Neutrophil (primary cell): ENCODE measurements around the gene ALG12.
A peak's percentile ranks its signal among the peaks of the same experiment; 100 is the strongest.

Experiments used
- H3K27ac ChIP-seq: fragments of 200-600 bp; sonication (generic); 2 replicates; pipeline ENCODE4 v1.5.1; 2016; ENCODE audit warnings: mild to moderate bottlenecking, moderate library complexity
- H3K27me3 ChIP-seq: fragments of 200-600 bp; sonication (generic); 2 replicates; pipeline ENCODE4 v1.6.0; 2016; ENCODE audit warnings: mild to moderate bottlenecking
- H3K36me3 ChIP-seq: fragments of 200-600 bp; sonication (generic); 2 replicates; pipeline ENCODE4 v1.5.1; 2017
- H3K4me1 ChIP-seq, 2 experiments: fragments of 200-600 bp in 1 of 2; sonication (generic) in 1 of 2; 1 replicate in 1 of 2; 2 replicates in 1 of 2; pipeline versions ENCODE4 v1.5.1 to v1.6.1; 2013 to 2016; ENCODE audit warnings: low read depth in 1 of 2, low read length in 1 of 2, mild to moderate bottlenecking in 1 of 2, moderate library complexity in 1 of 2; ENCODE audit not compliant: control insufficient read depth in 1 of 2, insufficient read depth in 1 of 2
- H3K4me3 ChIP-seq, 2 experiments: fragments of 200-600 bp in 1 of 2; sonication (generic) in 1 of 2; 1 replicate in 1 of 2; 2 replicates in 1 of 2; pipeline ENCODE4 v1.5.1; 2013 to 2016; ENCODE audit warnings: low read depth in 1 of 2, low read length in 1 of 2, mild to moderate bottlenecking in 1 of 2, moderate library complexity in 1 of 2
- H3K9me3 ChIP-seq: fragments of 200-600 bp; sonication (generic); 2 replicates; pipeline ENCODE4 v1.5.1; 2016
- CTCF ChIP-seq: fragments of 200-600 bp; sonication (generic); IDR thresholded peaks from 2 replicates; pipeline ENCODE4 v1.5.1; 2016; ENCODE audit warnings: antibody characterized with exemption

Gene ALG12

DNA sequence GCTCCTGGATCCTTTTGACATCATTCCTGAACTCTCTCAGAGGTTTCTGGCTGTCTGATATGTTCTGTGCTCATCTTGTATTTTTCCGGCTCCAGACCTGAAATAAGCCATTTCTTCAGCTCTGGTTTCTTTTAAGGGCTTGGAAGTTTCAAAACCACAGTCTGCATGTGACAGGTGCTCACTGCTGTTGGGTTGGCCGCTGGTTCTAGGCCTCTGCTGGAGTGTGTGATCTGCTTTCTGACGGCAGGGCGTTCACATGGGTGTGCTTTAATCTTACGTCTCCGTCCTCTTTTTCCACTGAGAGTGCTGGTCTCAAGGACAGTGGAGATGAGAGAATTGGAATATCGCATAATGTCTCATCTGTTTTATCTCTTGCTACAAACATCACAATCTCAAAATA lies 54.3 kb downstream of the ALG12 start:
- no peaks in the 10 kb centered on the region for H3K9me3 ChIP-seq
- TF ChIP-seq CTCF, result no peak
- no peaks in the 10 kb centered on the region for H3K36me3 ChIP-seq
- H3K4me1 ChIP-seq, result peaks cover 9 to 14% of the 10 kb centered on the region in 2 experiments
- peak overlapping the region; percentile 16 for H3K27ac ChIP-seq
- H3K27me3 ChIP-seq, result no peaks in the 10 kb centered on the region
- no peak overlapping the region for H3K4me3 ChIP-seq

DNA sequence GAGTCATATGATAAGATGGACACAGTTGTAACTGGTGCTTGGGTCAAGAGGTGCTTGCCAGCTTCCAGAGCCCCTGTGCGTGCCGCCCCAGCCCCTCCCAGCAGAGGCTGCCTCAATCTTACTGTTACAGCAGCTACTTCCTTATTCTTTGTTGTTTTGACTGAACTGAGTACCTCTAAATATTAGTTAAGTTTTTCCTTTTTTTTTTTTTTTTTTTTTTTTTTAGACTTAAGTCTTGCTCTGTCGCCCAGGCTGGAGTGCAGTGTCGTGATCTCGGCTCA lies 55.8 kb downstream of the ALG12 start:
- Histone ChIP-seq H3K4me3 (peak overlapping the region in 1 of 2 experiments; percentile 8), H3K36me3 (no peaks in the 10 kb centered on the region), H3K4me1 (peaks cover 9 to 14% of the 10 kb centered on the region in 2 experiments), H3K27me3 (no peaks in the 10 kb centered on the region), H3K27ac (peak overlapping the region; percentile 57), H3K9me3 (no peaks in the 10 kb centered on the region)
- TF ChIP-seq CTCF, result no peak

- TF ChIP-seq CTCF, result no peak
Observed at GRCh38 chr22:49861642-49862495, 56.4 kb downstream of the ALG12 start.

DNA sequence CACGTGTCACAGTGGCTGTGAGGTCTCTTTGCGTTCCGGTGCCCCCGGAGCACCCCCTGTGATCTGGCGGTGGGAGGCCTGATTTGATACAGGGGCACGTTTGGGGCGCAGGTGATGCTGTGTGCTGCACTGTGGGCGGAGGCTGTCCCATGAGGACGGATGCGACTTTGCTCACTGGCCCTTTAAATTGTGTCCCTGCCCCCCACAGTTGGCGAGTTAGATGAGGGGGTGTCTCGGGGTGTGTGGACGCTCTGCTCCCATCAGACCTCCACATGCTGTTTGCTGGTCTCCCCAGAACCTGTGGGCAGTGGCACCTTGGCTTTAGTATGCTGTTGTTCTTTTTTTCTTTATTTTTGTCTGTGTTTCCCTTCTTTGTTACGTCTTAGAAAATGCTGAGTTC lies 59.4 kb downstream of the ALG12 start:
- no peaks in the 10 kb centered on the region for H3K27me3 ChIP-seq
- no peak overlapping the region for H3K27ac ChIP-seq
- H3K4me1 ChIP-seq, result peaks cover 29 to 36% of the 10 kb centered on the region in 2 experiments
- H3K9me3 ChIP-seq, result no peaks in the 10 kb centered on the region
- no peak for TF ChIP-seq CTCF
- H3K36me3 ChIP-seq, result no peaks in the 10 kb centered on the region
- H3K4me3 ChIP-seq, result no peak overlapping the region

More at GRCh38 chr22:49861642-49862495, 56.4 kb downstream of the ALG12 start:
- no peaks in the 10 kb centered on the region for H3K9me3 ChIP-seq
- H3K4me1 ChIP-seq, result peaks cover 9 to 14% of the 10 kb centered on the region in 2 experiments
- H3K27me3 ChIP-seq, result no peaks in the 10 kb centered on the region
- no peaks in the 10 kb centered on the region for H3K36me3 ChIP-seq
- peak overlapping the region; percentile 57 for H3K27ac ChIP-seq
- peak overlapping the region in 1 of 2 experiments; percentile 8 for H3K4me3 ChIP-seq

- H3K36me3 ChIP-seq, result no peaks in the 10 kb centered on the region
Observed at GRCh38 chr22:49856766-49857618, 61.2 kb downstream of the ALG12 start.

More at GRCh38 chr22:49856766-49857618, 61.2 kb downstream of the ALG12 start:
- Histone ChIP-seq H3K27ac (no peak overlapping the region), H3K4me1 (peaks cover 31 to 36% of the 10 kb centered on the region in 2 experiments), H3K27me3 (no peaks in the 10 kb centered on the region), H3K4me3 (no peak overlapping the region), H3K9me3 (no peaks in the 10 kb centered on the region)
- no peak for TF ChIP-seq CTCF
